ENCODE results near the gene LTN1.

The LTN1 gene

DNA sequence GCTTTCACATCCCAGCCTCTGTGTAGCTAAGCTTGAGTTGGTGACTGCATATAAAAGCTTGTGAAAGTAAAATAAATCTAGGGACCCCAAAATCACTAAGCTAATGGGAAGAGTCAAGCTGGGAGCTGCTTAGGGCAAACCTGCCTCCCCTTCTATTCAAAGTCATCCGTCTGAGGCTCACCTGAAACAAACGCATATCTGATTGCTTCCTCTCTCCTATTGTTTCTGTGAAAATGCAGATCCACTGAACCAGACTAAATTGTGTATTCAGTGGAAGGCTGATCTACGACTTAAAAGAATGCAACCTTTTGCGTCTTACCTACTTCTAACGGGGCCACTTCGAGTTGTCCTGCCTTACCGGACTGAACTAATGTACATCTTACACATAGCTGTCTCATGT lies 70.3 kb downstream of the LTN1 start:
- no peaks in the 10 kb centered on the region for H3K9me3 ChIP-seq (ENCODE audit: low read length)
- H3K36me3 ChIP-seq (ENCODE audit: insufficient read depth, low read length), result no peaks in the 10 kb centered on the region
- H3K27me3 ChIP-seq (ENCODE audit: control insufficient read depth in 1 of 2, insufficient read depth in 2 of 2, low read length in 2 of 2), result no peaks in the 10 kb centered on the region
- no peaks in the 10 kb centered on the region for H3K4me1 ChIP-seq (ENCODE audit: insufficient read depth, low read length)
- no peak overlapping the region for H3K27ac ChIP-seq (ENCODE audit: low read depth, low read length)
- H3K9ac ChIP-seq (ENCODE audit: low read length), result no peak overlapping the region
- no peak overlapping the region for H3K4me3 ChIP-seq (ENCODE audit: low read depth in 1 of 2, low read length in 2 of 2)

DNA sequence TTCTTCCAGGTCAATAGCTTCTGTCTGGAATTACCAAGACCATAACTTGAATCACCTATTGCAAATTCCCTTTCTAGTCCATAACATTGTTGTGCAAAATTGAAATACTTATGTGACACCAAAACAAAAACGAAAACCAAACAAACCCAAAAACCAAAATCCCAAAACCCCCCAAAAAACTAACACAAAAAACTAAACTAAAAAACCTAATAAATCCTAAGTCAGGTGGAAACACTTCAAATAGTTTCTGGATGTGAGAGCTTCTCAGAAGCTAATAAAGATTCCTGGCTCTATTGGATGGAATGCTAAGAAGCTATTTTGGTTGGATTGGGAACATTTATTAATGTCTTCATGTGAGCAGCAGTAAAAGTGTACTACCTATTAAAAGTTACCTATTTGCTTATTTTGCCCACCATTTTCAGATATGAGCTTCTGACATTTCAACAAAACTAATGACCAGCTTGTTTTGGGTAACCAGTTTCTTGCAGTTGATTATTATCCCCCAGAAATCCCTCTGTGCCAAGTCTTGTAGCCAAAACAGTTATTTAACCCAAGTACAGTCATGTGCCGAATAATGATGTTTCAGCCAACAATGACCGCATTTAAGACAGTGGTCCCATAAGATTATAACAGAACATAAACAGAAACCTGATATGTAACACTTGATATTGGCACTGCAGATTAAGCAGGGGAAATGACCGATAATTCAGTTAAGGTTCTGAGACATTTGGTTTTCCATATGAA lies 76.4 kb downstream of the LTN1 start:
- no peaks in the 10 kb centered on the region for H3K9me3 ChIP-seq (ENCODE audit: low read length)
- H3K27me3 ChIP-seq (ENCODE audit: control insufficient read depth in 1 of 2, insufficient read depth in 2 of 2, low read length in 2 of 2), result no peaks in the 10 kb centered on the region
- H3K36me3 ChIP-seq (ENCODE audit: insufficient read depth, low read length), result no peaks in the 10 kb centered on the region
- no peaks in the 10 kb centered on the region for H3K4me1 ChIP-seq (ENCODE audit: insufficient read depth, low read length)
- no peak overlapping the region for H3K27ac ChIP-seq (ENCODE audit: low read depth, low read length)
- no peak overlapping the region for H3K4me3 ChIP-seq (ENCODE audit: low read depth in 1 of 2, low read length in 2 of 2)
- H3K9ac ChIP-seq (ENCODE audit: low read length), result no peak overlapping the region

- Histone ChIP-seq H3K4me3 (ENCODE audit: low read depth in 1 of 2, low read length in 2 of 2) (no peak overlapping the region), H3K27me3 (ENCODE audit: control insufficient read depth in 1 of 2, insufficient read depth in 2 of 2, low read length in 2 of 2) (no peaks in the 10 kb centered on the region)
Observed at GRCh38 chr21:28913071-28913470, 79.6 kb downstream of the LTN1 start.

DNA sequence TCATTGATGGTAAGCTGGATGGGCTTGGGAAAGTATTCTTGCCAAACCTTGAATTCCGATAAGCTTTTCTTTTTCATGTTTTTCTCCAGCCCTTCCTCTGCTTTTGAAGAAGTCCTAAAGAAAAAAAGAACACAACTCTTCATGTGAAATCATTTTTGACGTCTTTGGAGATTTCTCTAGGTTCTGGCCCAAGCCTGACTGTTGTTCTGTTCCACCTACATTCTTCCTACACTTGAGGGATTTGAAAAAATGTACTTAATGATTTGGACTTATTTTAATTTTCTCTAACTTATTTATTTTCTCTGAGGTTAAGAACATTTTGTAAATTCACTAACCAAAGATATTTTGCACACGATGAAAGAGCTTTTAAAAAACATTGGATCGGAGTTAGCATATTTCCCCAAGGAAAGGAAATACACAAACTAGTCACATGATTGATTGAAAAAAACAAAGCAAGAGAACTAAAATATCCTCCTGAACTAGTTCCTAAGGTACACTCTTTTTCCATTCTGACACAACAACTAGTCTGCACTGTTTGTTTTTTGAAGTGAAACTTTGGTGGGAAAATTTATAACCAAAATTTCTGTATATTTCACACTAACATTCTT lies 82.3 kb downstream of the LTN1 start:
- H3K27me3 ChIP-seq (ENCODE audit: control insufficient read depth in 1 of 2, insufficient read depth in 2 of 2, low read length in 2 of 2), result no peaks in the 10 kb centered on the region
- H3K9me3 ChIP-seq (ENCODE audit: low read length), result no peaks in the 10 kb centered on the region

More at GRCh38 chr21:28913071-28913470, 79.6 kb downstream of the LTN1 start:
- no peaks in the 10 kb centered on the region for H3K4me1 ChIP-seq (ENCODE audit: insufficient read depth, low read length)
- no peaks in the 10 kb centered on the region for H3K36me3 ChIP-seq (ENCODE audit: insufficient read depth, low read length)
- H3K27ac ChIP-seq (ENCODE audit: low read depth, low read length), result no peak overlapping the region
- no peak overlapping the region for H3K9ac ChIP-seq (ENCODE audit: low read length)
- H3K9me3 ChIP-seq (ENCODE audit: low read length), result no peaks in the 10 kb centered on the region

GRCh38 chr21:28908351-28908750 lies 84.3 kb downstream of the LTN1 start:
- Histone ChIP-seq H3K4me3 (ENCODE audit: low read depth in 1 of 2, low read length in 2 of 2) (no peak overlapping the region), H3K9me3 (ENCODE audit: low read length) (no peaks in the 10 kb centered on the region), H3K27me3 (ENCODE audit: control insufficient read depth in 1 of 2, insufficient read depth in 2 of 2, low read length in 2 of 2) (no peaks in the 10 kb centered on the region), H3K4me1 (ENCODE audit: insufficient read depth, low read length) (no peaks in the 10 kb centered on the region), H3K36me3 (ENCODE audit: insufficient read depth, low read length) (no peaks in the 10 kb centered on the region), H3K27ac (ENCODE audit: low read depth, low read length) (no peak overlapping the region), H3K9ac (ENCODE audit: low read length) (no peak overlapping the region)

More for the DNA sequence above, 82.3 kb downstream of the LTN1 start:
- H3K4me3 ChIP-seq (ENCODE audit: low read depth in 1 of 2, low read length in 2 of 2), result no peak overlapping the region
- no peaks in the 10 kb centered on the region for H3K36me3 ChIP-seq (ENCODE audit: insufficient read depth, low read length)
- no peaks in the 10 kb centered on the region for H3K4me1 ChIP-seq (ENCODE audit: insufficient read depth, low read length)
- H3K27ac ChIP-seq (ENCODE audit: low read depth, low read length), result no peak overlapping the region
- H3K9ac ChIP-seq (ENCODE audit: low read length), result no peak overlapping the region

DNA sequence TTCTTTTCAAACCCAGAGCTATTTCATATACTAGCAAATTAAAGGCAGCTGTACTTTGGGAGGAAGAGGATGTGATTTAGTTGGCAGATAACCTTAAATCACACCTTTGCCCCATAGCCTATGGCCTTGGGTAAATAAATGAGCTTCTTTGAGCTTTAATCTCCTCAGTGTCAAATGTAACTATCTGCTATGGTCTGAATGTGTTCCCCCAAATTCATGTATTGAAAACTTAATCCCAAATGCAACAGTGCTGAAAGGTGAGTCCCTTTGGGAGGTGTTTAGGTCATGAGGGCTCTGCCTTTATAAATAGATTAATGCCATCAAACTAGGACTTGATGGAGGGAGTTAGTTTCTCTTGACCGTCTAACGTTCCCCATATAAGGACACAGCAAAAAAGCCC lies 85.8 kb downstream of the LTN1 start:
- Histone ChIP-seq H3K4me3 (ENCODE audit: low read depth in 1 of 2, low read length in 2 of 2) (no peak overlapping the region), H3K9ac (ENCODE audit: low read length) (no peak overlapping the region), H3K4me1 (ENCODE audit: insufficient read depth, low read length) (no peaks in the 10 kb centered on the region), H3K9me3 (ENCODE audit: low read length) (no peaks in the 10 kb centered on the region), H3K36me3 (ENCODE audit: insufficient read depth, low read length) (no peaks in the 10 kb centered on the region), H3K27me3 (ENCODE audit: control insufficient read depth in 1 of 2, insufficient read depth in 2 of 2, low read length in 2 of 2) (no peaks in the 10 kb centered on the region), H3K27ac (ENCODE audit: low read depth, low read length) (no peak overlapping the region)

DNA sequence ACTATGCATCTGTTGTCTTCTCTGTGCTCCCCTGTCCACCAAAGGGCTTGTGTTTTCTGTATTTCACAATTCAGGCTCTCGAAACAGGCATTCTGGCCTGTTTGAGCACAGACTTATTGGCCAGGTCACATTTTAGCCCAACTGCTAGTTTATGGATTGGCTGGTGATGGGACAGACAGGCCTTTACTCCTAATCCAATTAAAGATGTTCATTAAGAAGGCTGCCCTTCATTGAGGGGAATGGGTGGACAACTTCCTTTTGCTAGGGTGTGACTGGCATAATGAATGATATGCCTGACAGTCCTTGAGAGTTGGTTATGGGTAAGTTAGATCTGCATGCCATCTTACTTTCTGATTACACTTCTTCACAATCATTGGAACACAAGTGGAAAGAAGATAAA lies 86.4 kb downstream of the LTN1 start:
- H3K9ac ChIP-seq (ENCODE audit: low read length), result no peak overlapping the region
- H3K9me3 ChIP-seq (ENCODE audit: low read length), result no peaks in the 10 kb centered on the region
- no peaks in the 10 kb centered on the region for H3K4me1 ChIP-seq (ENCODE audit: insufficient read depth, low read length)
- no peaks in the 10 kb centered on the region for H3K36me3 ChIP-seq (ENCODE audit: insufficient read depth, low read length)
- H3K27ac ChIP-seq (ENCODE audit: low read depth, low read length), result no peak overlapping the region
- H3K4me3 ChIP-seq (ENCODE audit: low read depth in 1 of 2, low read length in 2 of 2), result no peak overlapping the region
- H3K27me3 ChIP-seq (ENCODE audit: control insufficient read depth in 1 of 2, insufficient read depth in 2 of 2, low read length in 2 of 2), result no peaks in the 10 kb centered on the region

- no peaks in the 10 kb centered on the region for H3K4me1 ChIP-seq (ENCODE audit: insufficient read depth, low read length)
- H3K4me3 ChIP-seq (ENCODE audit: low read depth in 1 of 2, low read length in 2 of 2), result no peak overlapping the region
- no peaks in the 10 kb centered on the region for H3K27me3 ChIP-seq (ENCODE audit: control insufficient read depth in 1 of 2, insufficient read depth in 2 of 2, low read length in 2 of 2)
- no peaks in the 10 kb centered on the region for H3K36me3 ChIP-seq (ENCODE audit: insufficient read depth, low read length)
- H3K27ac ChIP-seq (ENCODE audit: low read depth, low read length), result no peak overlapping the region
- no peak overlapping the region for H3K9ac ChIP-seq (ENCODE audit: low read length)
- H3K9me3 ChIP-seq (ENCODE audit: low read length), result no peaks in the 10 kb centered on the region
Observed at GRCh38 chr21:28904961-28905435, 87.7 kb downstream of the LTN1 start.

- Histone ChIP-seq H3K36me3 (ENCODE audit: insufficient read depth, low read length) (no peaks in the 10 kb centered on the region), H3K4me1 (ENCODE audit: insufficient read depth, low read length) (no peaks in the 10 kb centered on the region), H3K27me3 (ENCODE audit: control insufficient read depth in 1 of 2, insufficient read depth in 2 of 2, low read length in 2 of 2) (no peaks in the 10 kb centered on the region), H3K4me3 (ENCODE audit: low read depth in 1 of 2, low read length in 2 of 2) (no peak overlapping the region), H3K9ac (ENCODE audit: low read length) (no peak overlapping the region), H3K27ac (ENCODE audit: low read depth, low read length) (no peak overlapping the region), H3K9me3 (ENCODE audit: low read length) (no peaks in the 10 kb centered on the region)
Observed at GRCh38 chr21:28903448-28903847, 89.2 kb downstream of the LTN1 start.

DNA sequence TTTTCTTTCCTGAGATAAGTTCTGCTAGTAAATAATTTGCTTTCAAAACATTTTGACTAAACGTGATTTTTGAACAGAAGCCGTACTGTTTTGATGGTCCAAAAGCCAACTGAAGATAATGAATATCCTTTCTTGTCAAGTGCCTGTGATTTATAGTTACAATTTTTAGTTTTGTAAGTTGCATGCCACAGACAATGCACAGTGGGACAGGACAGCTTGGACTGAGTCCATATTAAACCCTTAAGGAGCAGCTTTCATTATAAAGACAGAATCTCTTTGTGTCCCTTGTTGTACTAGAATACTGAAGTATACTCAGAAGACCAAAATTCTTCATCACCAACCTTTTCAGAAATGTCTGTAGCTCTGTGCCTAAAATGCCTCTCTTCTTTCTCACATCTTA lies 92.2 kb downstream of the LTN1 start:
- H3K4me1 ChIP-seq (ENCODE audit: insufficient read depth, low read length), result no peaks in the 10 kb centered on the region
- no peak overlapping the region for H3K4me3 ChIP-seq (ENCODE audit: low read depth in 1 of 2, low read length in 2 of 2)
- H3K9me3 ChIP-seq (ENCODE audit: low read length), result no peaks in the 10 kb centered on the region
- no peak overlapping the region for H3K27ac ChIP-seq (ENCODE audit: low read depth, low read length)
- no peaks in the 10 kb centered on the region for H3K36me3 ChIP-seq (ENCODE audit: insufficient read depth, low read length)
- no peak overlapping the region for H3K9ac ChIP-seq (ENCODE audit: low read length)
- no peaks in the 10 kb centered on the region for H3K27me3 ChIP-seq (ENCODE audit: control insufficient read depth in 1 of 2, insufficient read depth in 2 of 2, low read length in 2 of 2)

- Histone ChIP-seq H3K4me3 (ENCODE audit: low read depth in 1 of 2, low read length in 2 of 2) (no peak overlapping the region), H3K36me3 (ENCODE audit: insufficient read depth, low read length) (no peaks in the 10 kb centered on the region), H3K27me3 (ENCODE audit: control insufficient read depth in 1 of 2, insufficient read depth in 2 of 2, low read length in 2 of 2) (no peaks in the 10 kb centered on the region), H3K4me1 (ENCODE audit: insufficient read depth, low read length) (no peaks in the 10 kb centered on the region), H3K9me3 (ENCODE audit: low read length) (no peaks in the 10 kb centered on the region), H3K9ac (ENCODE audit: low read length) (no peak overlapping the region), H3K27ac (ENCODE audit: low read depth, low read length) (no peak overlapping the region)
Observed at GRCh38 chr21:28899744-28900143, 92.9 kb downstream of the LTN1 start.

- Histone ChIP-seq H3K9ac (ENCODE audit: low read length) (no peak overlapping the region), H3K9me3 (ENCODE audit: low read length) (no peaks in the 10 kb centered on the region), H3K4me1 (ENCODE audit: insufficient read depth, low read length) (no peaks in the 10 kb centered on the region), H3K4me3 (ENCODE audit: low read depth in 1 of 2, low read length in 2 of 2) (no peak overlapping the region), H3K27ac (ENCODE audit: low read depth, low read length) (no peak overlapping the region), H3K36me3 (ENCODE audit: insufficient read depth, low read length) (no peaks in the 10 kb centered on the region), H3K27me3 (ENCODE audit: control insufficient read depth in 1 of 2, insufficient read depth in 2 of 2, low read length in 2 of 2) (no peaks in the 10 kb centered on the region)
Observed at GRCh38 chr21:28899220-28899619, 93.5 kb downstream of the LTN1 start.
